ENCODE results near the gene ADAMTS5. TPM values are rescaled to one million over a fixed set of nuclear protein-coding genes. Genes with fewer than 3 reads are reported as not detected.

ADAMTS5 gene
- total RNA-seq = not detected

DNA sequence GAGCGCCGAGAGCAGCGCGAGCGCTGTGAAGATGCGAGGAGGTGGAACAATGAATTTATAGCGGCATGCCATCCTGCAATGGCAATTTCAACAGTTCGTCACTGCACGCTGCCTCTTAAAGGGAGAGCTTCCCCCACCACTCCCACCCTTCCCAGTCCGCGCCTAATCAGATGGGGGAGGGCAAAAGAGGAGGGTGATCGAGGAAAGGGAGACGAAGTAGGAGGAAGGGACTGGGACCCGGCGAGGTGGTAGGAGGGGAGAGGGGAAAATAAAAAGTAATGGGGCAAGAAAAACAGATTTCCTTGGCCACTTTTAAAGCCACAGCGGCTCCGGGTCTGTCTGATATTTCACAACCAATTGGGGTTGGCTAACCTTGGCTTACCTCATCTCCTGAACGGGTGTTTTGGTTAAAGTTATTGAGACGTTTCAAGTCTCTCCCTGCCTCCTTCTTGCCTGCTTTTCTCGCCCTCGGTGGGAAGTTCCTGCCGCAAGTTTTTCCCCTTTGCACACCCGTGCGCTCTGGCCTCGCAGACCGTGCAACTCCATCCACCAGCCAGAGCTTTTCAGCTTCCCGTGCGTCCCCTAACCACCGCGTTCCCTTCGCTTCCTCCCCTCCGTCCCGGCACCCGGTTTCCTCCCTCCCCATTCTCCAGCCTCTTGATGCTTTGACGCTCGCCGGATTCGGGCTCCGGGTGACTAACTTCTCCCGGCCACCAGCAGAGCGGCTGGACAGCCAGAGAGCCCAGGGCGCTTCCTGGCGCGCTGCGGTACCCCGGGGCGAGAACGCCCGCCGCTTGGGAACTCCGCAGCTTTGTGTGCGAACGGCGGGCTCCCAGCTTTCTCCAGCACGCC is at the start of gene ADAMTS5:
Gene ADAMTS5, minus strand, starts transcription at position 27 of the 852 bp plus-strand sequence. CDS start 697 bp downstream, outside the sequence.
- H3K4me1 Mint-ChIP-seq (ENCODE audit: low read depth) = no peaks in the 10 kb centered on the region
- H3K9me3 Mint-ChIP-seq (ENCODE audit: insufficient read depth) = no peaks in the 10 kb centered on the region
- CTCF ChIA-PET = no interaction called here
- H3K4me3 Mint-ChIP-seq = no peak within 1 kb of the TSS
- H3K27ac Mint-ChIP-seq = no peak within 1 kb of the TSS
- POLR2A ChIA-PET = no interaction called here
- DNase-seq = no peak
- H3K27me3 Mint-ChIP-seq (ENCODE audit: low read depth) = peaks cover 41% of the 10 kb centered on the region
- no peak for ATAC-seq
- no peaks in the 10 kb centered on the region for H3K36me3 Mint-ChIP-seq (ENCODE audit: low read depth)

DNA sequence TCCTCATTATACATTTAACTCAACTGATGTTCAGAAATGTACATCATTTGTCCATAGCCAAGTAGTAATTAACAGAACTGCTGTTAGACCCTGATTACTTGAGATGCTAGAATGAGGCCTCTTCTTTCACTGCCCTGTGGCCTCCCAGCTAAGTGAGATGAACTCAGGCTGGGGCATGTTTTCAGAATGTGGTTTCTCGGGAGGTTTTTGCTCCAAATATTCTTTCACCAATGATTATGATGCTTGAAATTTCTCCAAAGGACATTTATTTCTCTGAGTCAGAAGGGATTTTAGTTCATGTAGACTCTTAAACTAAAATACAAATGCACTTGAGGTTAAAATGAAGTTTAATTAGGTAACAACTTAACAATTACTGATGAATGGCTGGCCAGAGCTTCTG is 34.6 kb upstream of the ADAMTS5 start:
- Mint-ChIP-seq H3K36me3 (ENCODE audit: low read depth) (no peaks in the 10 kb centered on the region), H3K4me1 (ENCODE audit: low read depth) (no peaks in the 10 kb centered on the region), H3K4me3 (no peak overlapping the region), H3K9me3 (ENCODE audit: insufficient read depth) (no peaks in the 10 kb centered on the region), H3K27ac (no peak overlapping the region), H3K27me3 (ENCODE audit: low read depth) (no peaks in the 10 kb centered on the region)
- POLR2A ChIA-PET = no interaction called here
- no peak for DNase-seq
- ATAC-seq = no peak
- CTCF ChIA-PET = no interaction called here

DNA sequence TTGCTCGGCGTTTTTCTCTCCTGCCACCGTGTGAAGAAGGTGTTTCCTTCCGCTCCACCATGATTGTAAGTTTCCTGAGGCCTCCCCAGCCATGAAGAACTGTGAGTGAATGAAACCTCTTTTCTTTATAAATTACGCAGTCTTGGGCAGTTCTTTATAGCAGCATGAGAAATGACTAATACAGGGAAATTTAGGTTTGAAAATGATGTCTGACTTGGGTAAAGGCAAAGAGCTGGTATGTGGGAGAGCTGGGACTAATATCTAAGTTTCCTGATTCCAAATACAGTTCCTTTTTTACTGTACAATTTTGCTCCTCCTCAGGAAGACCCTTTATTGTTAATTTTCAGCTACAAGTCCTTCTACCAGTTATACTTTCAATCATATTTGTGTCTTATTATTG is 16.7 kb upstream of the ADAMTS5 start:
- CTCF ChIA-PET = no interaction called here
- DNase-seq (no peak), ATAC-seq (no peak)
- H3K27me3 Mint-ChIP-seq (ENCODE audit: low read depth) = peaks cover 2% of the 10 kb centered on the region
- H3K9me3 Mint-ChIP-seq (ENCODE audit: insufficient read depth) = peaks cover 3% of the 10 kb centered on the region
- H3K27ac Mint-ChIP-seq = no peak overlapping the region
- no peaks in the 10 kb centered on the region for H3K36me3 Mint-ChIP-seq (ENCODE audit: low read depth)
- POLR2A ChIA-PET = no interaction called here
- H3K4me1 Mint-ChIP-seq (ENCODE audit: low read depth) = no peaks in the 10 kb centered on the region
- no peak overlapping the region for H3K4me3 Mint-ChIP-seq

DNA sequence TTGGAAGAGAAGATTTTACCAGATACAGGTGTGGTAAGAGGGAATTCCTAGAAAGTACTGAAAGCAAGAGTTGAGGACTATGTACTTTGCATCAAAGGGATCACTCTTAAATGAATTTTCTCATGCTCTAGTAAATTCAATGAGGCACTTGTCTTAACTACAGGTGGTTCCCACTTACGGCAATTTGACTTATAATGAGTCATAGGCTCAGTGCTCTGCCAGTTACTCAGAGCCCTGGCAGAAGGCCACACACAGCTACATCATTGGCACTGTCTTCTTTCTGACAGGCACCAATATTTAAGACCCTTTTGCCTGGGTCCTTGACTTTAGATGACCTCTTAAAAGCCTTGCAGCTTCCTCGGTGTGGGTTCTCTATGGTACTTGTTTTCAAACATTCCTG is 15.9 kb upstream of the ADAMTS5 start:
- POLR2A ChIA-PET = no interaction called here
- Mint-ChIP-seq H3K4me1 (ENCODE audit: low read depth) (no peaks in the 10 kb centered on the region), H3K36me3 (ENCODE audit: low read depth) (no peaks in the 10 kb centered on the region), H3K27me3 (ENCODE audit: low read depth) (peaks cover 2% of the 10 kb centered on the region), H3K9me3 (ENCODE audit: insufficient read depth) (peaks cover 3% of the 10 kb centered on the region), H3K4me3 (no peak overlapping the region), H3K27ac (no peak overlapping the region)
- no peak for ATAC-seq
- DNase-seq = no peak
- CTCF ChIA-PET = no interaction called here

DNA sequence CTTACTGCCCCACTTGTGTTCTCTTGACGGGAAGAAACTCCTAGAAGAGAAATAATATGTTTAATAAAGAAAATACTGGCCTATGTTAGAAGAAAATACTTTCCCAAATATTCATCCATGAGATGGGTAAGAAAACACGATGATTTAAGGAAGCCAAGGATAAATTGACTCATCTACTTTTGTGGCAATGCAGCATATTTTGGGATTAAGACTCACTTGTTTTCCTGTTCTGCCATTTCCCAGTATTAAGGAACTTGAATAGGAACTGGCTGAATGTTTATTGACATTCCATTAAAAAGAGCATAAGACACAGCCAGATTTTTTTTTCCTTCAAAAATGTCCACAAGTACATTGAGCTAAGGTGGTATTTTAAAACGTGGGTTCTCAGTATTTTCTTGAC is 10.9 kb upstream of the ADAMTS5 start:
- ChIA-PET POLR2A (no interaction called here), CTCF (no interaction called here)
- no peaks in the 10 kb centered on the region for H3K4me1 Mint-ChIP-seq (ENCODE audit: low read depth)
- H3K4me3 Mint-ChIP-seq = no peak overlapping the region
- no peaks in the 10 kb centered on the region for H3K27me3 Mint-ChIP-seq (ENCODE audit: low read depth)
- no peak overlapping the region for H3K27ac Mint-ChIP-seq
- peaks cover 3% of the 10 kb centered on the region for H3K9me3 Mint-ChIP-seq (ENCODE audit: insufficient read depth)
- DNase-seq (no peak), ATAC-seq (no peak)
- no peaks in the 10 kb centered on the region for H3K36me3 Mint-ChIP-seq (ENCODE audit: low read depth)

DNA sequence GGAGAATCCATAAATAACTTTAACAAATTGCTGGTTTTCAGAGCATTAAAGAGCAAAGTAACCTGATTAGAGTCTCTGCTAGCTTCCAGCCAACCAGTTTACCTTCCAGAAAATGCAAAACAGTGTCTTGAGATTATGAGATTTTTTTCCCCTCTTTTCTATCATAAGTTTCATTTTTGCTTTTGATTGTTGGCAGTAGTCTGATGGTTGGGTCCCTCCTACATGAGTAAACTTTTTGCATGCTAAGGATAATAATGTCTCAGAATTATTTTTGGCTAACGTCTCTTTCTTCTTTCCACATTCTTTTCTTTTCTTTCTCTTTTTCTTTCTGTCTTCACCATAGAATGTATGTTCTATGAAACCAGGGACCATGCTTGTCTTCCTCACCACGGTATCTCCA is 6.3 kb upstream of the ADAMTS5 start:
- Mint-ChIP-seq H3K4me1 (ENCODE audit: low read depth) (no peaks in the 10 kb centered on the region), H3K27me3 (ENCODE audit: low read depth) (peaks cover 4% of the 10 kb centered on the region), H3K9me3 (ENCODE audit: insufficient read depth) (no peaks in the 10 kb centered on the region), H3K36me3 (ENCODE audit: low read depth) (no peaks in the 10 kb centered on the region), H3K4me3 (no peak overlapping the region), H3K27ac (no peak overlapping the region)
- CTCF ChIA-PET = no interaction called here
- DNase-seq = no peak
- POLR2A ChIA-PET = no interaction called here
- no peak for ATAC-seq

DNA sequence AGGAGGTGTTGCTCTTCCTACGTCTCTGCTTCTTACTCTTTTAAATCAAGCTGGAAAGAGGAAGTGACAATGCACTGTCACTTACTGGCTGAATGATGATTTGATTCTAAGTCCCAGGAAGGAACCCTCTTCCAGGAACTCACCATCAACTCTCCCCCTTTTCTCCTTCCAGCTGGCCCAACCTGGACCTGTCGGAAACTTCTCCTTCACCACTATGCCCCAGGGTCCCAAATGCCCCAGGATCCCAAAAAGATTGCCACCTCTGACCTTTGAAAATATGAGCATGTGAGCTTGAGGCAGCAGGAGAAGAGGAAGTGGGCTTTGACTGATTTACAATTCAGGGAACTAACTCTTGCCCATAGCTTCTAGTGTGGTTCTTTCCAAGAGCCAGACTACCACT is 5.3 kb upstream of the ADAMTS5 start:
- ChIA-PET CTCF (no interaction called here), POLR2A (no interaction called here)
- Mint-ChIP-seq H3K36me3 (ENCODE audit: low read depth) (no peaks in the 10 kb centered on the region), H3K27me3 (ENCODE audit: low read depth) (peaks cover 14% of the 10 kb centered on the region), H3K4me3 (no peak overlapping the region), H3K9me3 (ENCODE audit: insufficient read depth) (no peaks in the 10 kb centered on the region), H3K4me1 (ENCODE audit: low read depth) (no peaks in the 10 kb centered on the region), H3K27ac (no peak overlapping the region)
- ATAC-seq (no peak), DNase-seq (no peak)

DNA sequence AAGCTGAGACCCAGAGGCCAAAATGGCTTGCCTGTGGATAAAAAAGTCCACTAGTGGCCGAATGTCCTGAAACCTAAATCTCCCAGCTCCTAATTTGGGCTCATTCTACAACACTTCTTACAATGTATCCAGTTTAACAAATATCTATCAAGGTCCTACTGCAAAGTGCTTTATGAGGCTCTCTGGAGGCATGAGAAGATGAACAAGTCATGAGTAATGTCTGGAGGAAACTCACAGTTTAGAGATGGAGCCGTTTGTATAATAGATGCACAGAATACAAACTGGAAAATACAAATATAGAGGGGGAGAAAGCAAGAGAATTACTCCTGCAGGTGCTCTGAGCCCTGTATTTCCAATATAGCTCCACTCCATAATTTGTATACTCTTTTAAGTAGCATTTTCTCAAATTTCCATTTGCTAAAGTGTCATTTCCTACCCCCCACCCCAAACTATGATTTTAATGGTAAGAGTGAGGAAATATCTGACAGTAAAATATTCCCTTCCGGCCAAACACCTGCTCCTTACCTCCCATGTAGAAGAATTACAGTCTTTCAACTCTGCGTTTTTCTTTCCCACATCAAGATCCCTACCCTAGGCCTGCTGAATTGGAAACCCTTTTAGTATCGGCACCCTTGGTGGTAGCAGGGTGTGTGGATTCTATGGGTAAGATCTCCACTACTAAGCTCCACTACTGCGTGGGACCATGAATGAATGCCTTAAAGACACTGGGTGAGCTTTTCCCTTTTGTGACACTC is 3.3 kb upstream of the ADAMTS5 start:
- ATAC-seq (no peak), DNase-seq (no peak)
- Mint-ChIP-seq H3K36me3 (ENCODE audit: low read depth) (no peaks in the 10 kb centered on the region), H3K27me3 (ENCODE audit: low read depth) (peaks cover 32% of the 10 kb centered on the region), H3K4me3 (no peak overlapping the region), H3K9me3 (ENCODE audit: insufficient read depth) (no peaks in the 10 kb centered on the region), H3K4me1 (ENCODE audit: low read depth) (no peaks in the 10 kb centered on the region), H3K27ac (no peak overlapping the region)
- ChIA-PET POLR2A (no interaction called here), CTCF (no interaction called here)

DNA sequence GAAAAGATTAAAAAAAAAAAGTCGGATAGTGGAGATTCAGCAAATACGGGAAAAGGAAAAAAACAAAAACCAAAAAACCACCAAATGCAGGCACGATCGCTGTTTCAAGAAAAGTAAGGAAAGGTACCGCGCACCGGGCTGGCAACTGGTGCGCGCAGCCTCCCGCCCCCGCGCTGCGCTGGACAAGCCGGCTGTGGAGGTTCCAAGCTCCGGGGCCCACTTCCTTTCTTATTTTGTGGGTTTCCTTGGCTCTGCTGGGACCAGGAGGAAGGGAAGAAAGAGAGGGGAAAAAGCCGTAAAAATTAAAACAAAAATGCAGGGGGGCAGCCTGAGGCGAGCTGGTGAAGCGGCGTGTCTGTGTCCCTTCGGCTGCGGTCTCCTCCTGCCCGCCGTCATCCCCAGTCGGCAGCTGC is 233 bp downstream of the ADAMTS5 start:
- no peak for DNase-seq
- ChIA-PET CTCF (no interaction called here), POLR2A (no interaction called here)
- Mint-ChIP-seq H3K4me1 (ENCODE audit: low read depth) (no peaks in the 10 kb centered on the region), H3K27me3 (ENCODE audit: low read depth) (peaks cover 41% of the 10 kb centered on the region), H3K9me3 (ENCODE audit: insufficient read depth) (no peaks in the 10 kb centered on the region), H3K4me3 (no peak overlapping the region), H3K27ac (no peak overlapping the region), H3K36me3 (ENCODE audit: low read depth) (no peaks in the 10 kb centered on the region)
- no peak for ATAC-seq

DNA sequence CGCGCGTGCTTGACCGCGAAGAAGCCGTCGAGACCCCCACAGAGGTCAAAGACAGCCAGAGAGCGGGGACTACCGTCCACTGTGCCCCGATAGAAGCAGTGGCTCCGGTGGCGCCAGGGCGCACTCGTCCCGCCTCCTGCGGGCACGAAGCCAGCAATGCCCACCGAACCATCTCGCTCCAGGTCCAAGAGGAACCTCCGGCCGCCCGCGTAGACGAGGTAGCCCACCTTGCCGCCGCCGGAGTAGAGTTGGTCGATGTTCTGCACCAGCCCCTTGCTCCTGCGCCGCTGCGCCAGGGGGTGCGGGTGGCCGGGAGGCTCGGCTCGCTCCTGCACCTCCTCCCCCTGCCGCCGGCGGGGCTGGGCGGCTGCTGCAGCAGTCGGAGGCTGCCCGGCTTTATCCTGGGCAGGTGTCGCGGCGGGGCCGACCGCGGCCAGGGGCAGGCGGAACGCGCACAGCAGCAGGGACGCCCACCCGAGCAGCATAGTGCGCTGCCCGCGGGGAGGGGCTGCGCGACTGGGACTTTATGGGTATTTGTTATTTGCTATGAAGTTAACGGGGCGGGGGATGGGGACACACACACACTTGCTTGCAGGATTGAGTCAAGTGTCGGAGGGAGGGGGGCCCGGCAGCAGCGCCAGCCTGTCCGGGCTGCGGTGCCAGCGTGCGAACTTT is 844 bp downstream of the ADAMTS5 start:
- ChIA-PET CTCF (no interaction called here), POLR2A (no interaction called here)
- H3K27me3 Mint-ChIP-seq (ENCODE audit: low read depth) = peaks cover 41% of the 10 kb centered on the region
- H3K4me3 Mint-ChIP-seq = no peak overlapping the region
- H3K9me3 Mint-ChIP-seq (ENCODE audit: insufficient read depth) = no peaks in the 10 kb centered on the region
- ATAC-seq (no peak), DNase-seq (no peak)
- no peaks in the 10 kb centered on the region for H3K4me1 Mint-ChIP-seq (ENCODE audit: low read depth)
- H3K27ac Mint-ChIP-seq = no peak overlapping the region
- no peaks in the 10 kb centered on the region for H3K36me3 Mint-ChIP-seq (ENCODE audit: low read depth)

DNA sequence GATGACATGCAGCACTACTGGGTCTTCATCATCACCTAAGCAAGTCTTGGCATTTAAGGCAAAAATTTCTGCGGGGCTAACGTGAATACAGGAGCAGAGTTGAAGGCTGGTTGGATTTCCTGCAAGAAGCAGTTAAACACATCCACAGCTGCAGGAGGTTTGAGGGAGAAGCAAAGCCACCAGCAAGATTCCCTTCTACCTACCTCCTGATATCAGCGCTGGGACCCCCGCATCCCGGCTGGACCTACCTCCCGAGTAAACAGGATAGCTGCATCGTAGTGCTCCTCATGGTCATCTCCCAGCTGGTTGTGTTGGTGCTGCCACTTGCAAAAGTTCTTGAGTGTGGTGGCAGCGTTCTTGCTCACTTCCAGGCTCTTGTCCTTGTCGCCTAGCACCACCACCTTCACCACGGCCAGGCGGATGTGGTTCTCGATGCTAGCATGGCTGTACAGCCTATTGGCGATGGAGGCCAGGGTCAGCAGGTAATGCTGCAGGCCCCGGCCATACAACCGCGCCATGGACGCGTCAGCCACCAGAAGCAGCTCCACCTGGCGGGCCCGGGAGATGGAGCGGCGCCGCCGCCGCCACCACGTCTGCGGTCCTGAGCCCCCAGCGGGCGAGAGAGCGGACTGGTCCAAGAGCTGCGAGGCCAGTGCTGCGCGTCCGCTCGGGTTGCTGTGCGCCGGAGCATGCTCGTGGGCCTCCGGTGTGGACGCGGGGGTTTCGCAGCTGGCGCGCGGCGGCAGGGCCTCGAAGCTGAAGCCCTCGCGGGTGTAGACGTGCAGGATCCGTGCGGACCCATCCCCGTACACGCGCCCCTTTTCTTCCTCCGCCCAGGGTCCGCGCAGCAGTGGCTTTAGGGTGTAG is 1.6 kb downstream of the ADAMTS5 start:
- H3K36me3 Mint-ChIP-seq (ENCODE audit: low read depth) = no peaks in the 10 kb centered on the region
- ATAC-seq (no peak), DNase-seq (no peak)
- POLR2A ChIA-PET = no interaction called here
- H3K4me3 Mint-ChIP-seq = no peak overlapping the region
- H3K9me3 Mint-ChIP-seq (ENCODE audit: insufficient read depth) = no peaks in the 10 kb centered on the region
- peaks cover 39% of the 10 kb centered on the region for H3K27me3 Mint-ChIP-seq (ENCODE audit: low read depth)
- no peaks in the 10 kb centered on the region for H3K4me1 Mint-ChIP-seq (ENCODE audit: low read depth)
- CTCF ChIA-PET = no interaction called here
- no peak overlapping the region for H3K27ac Mint-ChIP-seq

Measured in activated CD8-positive, alpha-beta T cell treated with anti-CD3 and anti-CD28 coated beads, Interleukin-2, amount 10 ng/mL, durations not matched to agents 7 days and 5 days (primary cell).